ENCODE results near the gene HOXC9. TPM values are rescaled to one million over a fixed set of nuclear protein-coding genes. Genes with fewer than 3 reads are reported as not detected.

The HOXC9 gene
- total RNA-seq, 4 donors from 2014 or later = 1.5 to 7.8 (median 1.7) TPM; not detected in 1

GRCh38 chr12:54024127-54024526 lies 24.2 kb downstream of the HOXC9 start:
- H3K27me3 ChIP-seq = peaks cover 0 to 25% of the 10 kb centered on the region in 2 donors
- TF ChIP-seq CTCF (IDR thresholded peaks at IDR 0.05) = no peak
- TF ChIP-seq POLR2A (IDR thresholded peaks at IDR 0.05) = no peak
- no peak overlapping the region for H3K4me3 ChIP-seq
- H3K36me3 ChIP-seq = no peaks in the 10 kb centered on the region
- intact Hi-C loops (cut with DNase I; ENCODE audit: low total_unique reads) = no loop called here
- H3K27ac ChIP-seq = no peak overlapping the region
- no peaks in the 10 kb centered on the region for H3K9me3 ChIP-seq
- DNase-seq = no peak
- no peaks in the 10 kb centered on the region for H3K4me1 ChIP-seq

- H3K36me3 ChIP-seq = no peaks in the 10 kb centered on the region
- no peak overlapping the region for H3K27ac ChIP-seq
- no peak for TF ChIP-seq POLR2A (IDR thresholded peaks at IDR 0.05)
- no peak for TF ChIP-seq CTCF (IDR thresholded peaks at IDR 0.05)
- peaks cover 0 to 25% of the 10 kb centered on the region in 2 donors for H3K27me3 ChIP-seq
- H3K9me3 ChIP-seq = no peaks in the 10 kb centered on the region
- no peak for DNase-seq
- no peaks in the 10 kb centered on the region for H3K4me1 ChIP-seq
- no peak overlapping the region for H3K4me3 ChIP-seq
- intact Hi-C loops (cut with DNase I; ENCODE audit: low total_unique reads) = no loop called here
These were observed 24.8 kb downstream of the HOXC9 start for GRCh38 chr12:54024581-54025305.

GRCh38 chr12:54025499-54026405 lies 25.8 kb downstream of the HOXC9 start:
- TF ChIP-seq POLR2A (IDR thresholded peaks at IDR 0.05) (no peak), CTCF (IDR thresholded peaks at IDR 0.05) (no peak)
- intact Hi-C loops (cut with DNase I; ENCODE audit: low total_unique reads) = no loop called here
- Histone ChIP-seq H3K27me3 (peaks cover 0 to 25% of the 10 kb centered on the region in 2 donors), H3K4me3 (no peak overlapping the region), H3K36me3 (no peaks in the 10 kb centered on the region), H3K27ac (no peak overlapping the region), H3K4me1 (no peaks in the 10 kb centered on the region), H3K9me3 (no peaks in the 10 kb centered on the region)
- DNase-seq = no peak

GRCh38 chr12:54026640-54027441 lies 26.9 kb downstream of the HOXC9 start:
- Histone ChIP-seq H3K4me1 (no peaks in the 10 kb centered on the region), H3K36me3 (no peaks in the 10 kb centered on the region), H3K27ac (no peak overlapping the region), H3K4me3 (no peak overlapping the region), H3K27me3 (peaks cover 0 to 25% of the 10 kb centered on the region in 2 donors), H3K9me3 (no peaks in the 10 kb centered on the region)
- TF ChIP-seq POLR2A (IDR thresholded peaks at IDR 0.05) (no peak), CTCF (IDR thresholded peaks at IDR 0.05) (no peak)
- no peak for DNase-seq
- intact Hi-C loops (cut with DNase I; ENCODE audit: low total_unique reads) = no loop called here
